Gastroesophageal sphincter (tissue), 3 donors: ENCODE measurements around the gene BMP7.

Experiments used
- CTCF ChIP-seq, 4 experiments: fragments of 200-600 bp in 2 of 4; fragments of 450-650 bp in 2 of 4; sonication (generic) in 1 of 4; IDR thresholded peaks; one replicate each; pipeline ENCODE4 v1.5.1; 2017 to 2019; ENCODE audit warnings: antibody characterized with exemption in 4 of 4, mild to moderate bottlenecking in 2 of 4, moderate library complexity in 2 of 4
- EP300 ChIP-seq: sonication (generic); formaldehyde crosslinking; IDR thresholded peaks from one replicate; pipeline ENCODE4 v1.6.1; 2017; ENCODE audit warnings: antibody characterized with exemption, mild to moderate bottlenecking
- POLR2AphosphoS5 ChIP-seq: sonication (generic); formaldehyde crosslinking; IDR thresholded peaks from one replicate; pipeline ENCODE4 v1.6.1; 2017; ENCODE audit warnings: antibody characterized with exemption

- TF ChIP-seq CTCF (IDR thresholded peaks at IDR 0.05): no peak
- no peak for TF ChIP-seq POLR2AphosphoS5
- no peak for TF ChIP-seq EP300
Measured at GRCh38 chr20:57292611-57293010, 26.2 kb upstream of the BMP7 start.
